Activated naive CD4-positive, alpha-beta T cell treated with anti-CD3 and anti-CD28 coated beads, Interleukin-2, amount 10 ng/mL, durations not matched to agents 5 hours and 36 hours (primary cell): ENCODE data around the gene RIMKLA. TPM values are rescaled to one million over a fixed set of nuclear protein-coding genes. Genes with fewer than 3 reads are reported as not detected.

Experiments
- total RNA-seq, 2 experiments: library from RNA; stranded (reverse); gene quantifications; one replicate each; pipeline ENCODE4 v1.2.3, GENCODE V29; 2021

RIMKLA gene
- total RNA-seq: 1 to 10 TPM; 1.4 to 2.0 TPM

GRCh38 chr1:42380586-42381279, at the start of gene RIMKLA:
Gene RIMKLA (plus strand): TSS chr1:42380792. CDS start chr1:42380935, 143 bp downstream.

GRCh38 chr1:42335050-42335808, 45.4 kb upstream of the RIMKLA start, which contains the start of gene FOXJ3:
Gene FOXJ3 (minus strand): TSS chr1:42335235. CDS start chr1:42311093, 24,142 bp downstream.

GRCh38 chr1:42456010-42456753, 75.6 kb downstream of the RIMKLA start, which contains the start of the genes PPCS and ZMYND12:
Gene PPCS (plus strand): TSS chr1:42456543. CDS start chr1:42456566, 23 bp downstream.
Gene ZMYND12 (minus strand): TSS chr1:42456022. CDS start chr1:42455997, 25 bp downstream.

DNA sequence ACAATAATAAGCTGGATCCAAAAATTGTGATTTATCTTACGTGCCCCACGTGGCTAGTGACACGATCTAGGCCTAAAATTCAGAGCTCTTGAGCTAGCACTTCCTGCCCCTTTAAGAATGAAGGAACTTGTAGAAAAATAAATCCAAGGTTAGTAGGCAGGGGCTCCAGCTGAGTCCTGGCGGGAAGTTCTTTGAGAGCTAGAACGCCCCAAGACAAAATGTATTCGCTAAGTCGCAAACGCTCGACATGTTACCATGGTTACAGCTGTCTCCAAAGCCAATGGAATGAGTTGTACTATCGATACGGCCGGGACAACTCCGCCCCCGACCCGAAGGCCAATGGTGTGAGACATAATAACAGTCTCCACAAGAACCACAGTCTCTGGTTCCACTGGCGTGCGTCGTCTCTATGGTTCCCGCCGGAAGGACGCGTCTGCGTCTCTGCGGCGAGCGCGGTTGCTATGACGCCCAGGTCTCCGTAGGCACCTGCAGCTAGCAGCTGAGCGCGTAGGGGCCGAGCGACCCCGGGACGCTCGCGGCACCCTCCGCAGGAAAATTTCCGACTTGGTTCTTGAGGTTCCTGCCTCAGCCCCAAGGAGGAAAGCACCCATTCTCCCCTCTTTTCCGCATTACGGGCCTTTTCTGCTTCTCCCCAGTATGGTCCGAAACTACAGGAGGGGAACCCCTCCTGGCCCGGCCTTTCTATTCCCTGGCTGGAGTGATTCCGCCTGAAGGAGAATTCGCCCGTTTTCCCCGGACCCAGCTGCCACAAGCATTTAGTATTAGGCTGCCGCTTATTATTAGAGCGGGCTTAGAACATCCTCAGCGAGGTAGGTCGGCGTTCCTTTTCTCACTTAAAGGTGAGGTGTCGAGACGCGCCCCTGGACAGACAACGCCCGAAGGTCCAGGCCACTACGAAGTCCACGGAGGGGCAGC, 82.5 kb downstream of the RIMKLA start, which contains the start of gene CCDC30:
Gene CCDC30 (plus strand): TSS at position 459 of the 936 bp plus-strand sequence. CDS start 17,266 bp downstream, outside the sequence.

Other genes starting within 250 kb of the RIMKLA start
- not detected for gene GUCA2B, start 227.4 kb upstream of the RIMKLA start, total RNA-seq
- gene GUCA2A, start 216.0 kb upstream of the RIMKLA start, total RNA-seq: not detected
- gene FOXJ3, start 45.6 kb upstream of the RIMKLA start, total RNA-seq: 10 to 100 TPM; 51.1 to 52.0 TPM
- under 1 TPM; 0.79 to 0.91 TPM for gene ZMYND12, start 75.2 kb downstream of the RIMKLA start, total RNA-seq
- gene PPCS, start 75.8 kb downstream of the RIMKLA start, total RNA-seq: 10 to 100 TPM; 42.2 to 46.1 TPM
- 1 to 10 TPM; 2.2 to 2.4 TPM for gene CCDC30, start 82.5 kb downstream of the RIMKLA start, total RNA-seq